ENCODE data around the gene CDC14A.

CDC14A gene

GRCh38 chr1:100433563-100433962, 81.3 kb downstream of the CDC14A start:
- Histone ChIP-seq H3K4me2 (ENCODE audit: low read depth, low read length, poor library complexity, severe bottlenecking) (no peak overlapping the region), H3K27ac (ENCODE audit: low read depth, low read length) (no peak overlapping the region), H3F3A (ENCODE audit: insufficient read depth) (no peaks in the 10 kb centered on the region), H3K9me2 (replicated peaks; ENCODE audit: insufficient read depth, low read length) (no peaks in the 10 kb centered on the region), H3K36me3 (ENCODE audit: low read length) (no peaks in the 10 kb centered on the region), H3K27me3 (ENCODE audit: low read length) (no peaks in the 10 kb centered on the region), H3K9ac (ENCODE audit: low read length) (no peak overlapping the region), H3K79me2 (ENCODE audit: insufficient read depth, low read length) (no peaks in the 10 kb centered on the region), H3K4me3 (ENCODE audit: insufficient read depth, low read length, poor library complexity, severe bottlenecking) (no peak overlapping the region), H3K9me3 (ENCODE audit: insufficient read depth, low read length) (no peaks in the 10 kb centered on the region), H2AFZ (ENCODE audit: low read depth, low read length, severe bottlenecking) (no peak overlapping the region), H4K20me1 (ENCODE audit: low read depth, low read length) (no peaks in the 10 kb centered on the region)
- TF ChIP-seq, protein P1, sequence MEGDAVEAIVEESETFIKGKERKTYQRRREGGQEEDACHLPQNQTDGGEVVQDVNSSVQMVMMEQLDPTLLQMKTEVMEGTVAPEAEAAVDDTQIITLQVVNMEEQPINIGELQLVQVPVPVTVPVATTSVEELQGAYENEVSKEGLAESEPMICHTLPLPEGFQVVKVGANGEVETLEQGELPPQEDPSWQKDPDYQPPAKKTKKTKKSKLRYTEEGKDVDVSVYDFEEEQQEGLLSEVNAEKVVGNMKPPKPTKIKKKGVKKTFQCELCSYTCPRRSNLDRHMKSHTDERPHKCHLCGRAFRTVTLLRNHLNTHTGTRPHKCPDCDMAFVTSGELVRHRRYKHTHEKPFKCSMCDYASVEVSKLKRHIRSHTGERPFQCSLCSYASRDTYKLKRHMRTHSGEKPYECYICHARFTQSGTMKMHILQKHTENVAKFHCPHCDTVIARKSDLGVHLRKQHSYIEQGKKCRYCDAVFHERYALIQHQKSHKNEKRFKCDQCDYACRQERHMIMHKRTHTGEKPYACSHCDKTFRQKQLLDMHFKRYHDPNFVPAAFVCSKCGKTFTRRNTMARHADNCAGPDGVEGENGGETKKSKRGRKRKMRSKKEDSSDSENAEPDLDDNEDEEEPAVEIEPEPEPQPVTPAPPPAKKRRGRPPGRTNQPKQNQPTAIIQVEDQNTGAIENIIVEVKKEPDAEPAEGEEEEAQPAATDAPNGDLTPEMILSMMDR (IDR thresholded peaks at IDR 0.05; ENCODE audit: insufficient read depth, low read length, poor library complexity, severe bottlenecking): no peak
- TF ChIP-seq EZH2phosphoT487 (conservative IDR thresholded peaks at IDR 0.05; ENCODE audit: low read length): no peak

- Histone ChIP-seq H3K27me3 (ENCODE audit: low read length) (no peaks in the 10 kb centered on the region), H3K4me2 (ENCODE audit: low read depth, low read length, poor library complexity, severe bottlenecking) (no peak overlapping the region), H3K79me2 (ENCODE audit: insufficient read depth, low read length) (no peaks in the 10 kb centered on the region)
Measured at GRCh38 chr1:100434831-100435230, 82.5 kb downstream of the CDC14A start.

DNA sequence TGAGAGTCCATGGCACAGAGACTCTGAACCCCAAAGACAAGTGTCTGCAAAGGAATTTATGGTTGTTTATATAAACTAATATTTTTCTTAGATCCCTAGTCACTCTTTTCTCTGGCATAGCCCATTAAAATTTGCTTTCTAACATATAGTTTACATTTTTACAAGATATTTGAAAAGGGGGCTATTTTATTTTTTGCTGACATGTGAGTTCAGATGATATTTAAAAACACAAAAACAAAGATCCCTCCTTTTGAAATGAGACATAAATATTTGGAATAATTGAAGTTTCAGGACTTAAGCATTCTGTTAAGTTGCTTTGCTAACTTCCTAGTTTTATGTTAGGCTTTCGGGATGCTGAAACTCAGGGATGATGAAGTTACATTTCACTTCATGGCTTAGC, 86.1 kb downstream of the CDC14A start:
- Histone ChIP-seq H3K36me3 (ENCODE audit: low read length) (no peaks in the 10 kb centered on the region), H4K20me1 (ENCODE audit: low read depth, low read length) (no peaks in the 10 kb centered on the region), H3K27ac (ENCODE audit: low read depth, low read length) (no peak overlapping the region), H3K27me3 (ENCODE audit: low read length) (no peaks in the 10 kb centered on the region), H3K4me2 (ENCODE audit: low read depth, low read length, poor library complexity, severe bottlenecking) (no peak overlapping the region), H3K9me3 (ENCODE audit: insufficient read depth, low read length) (no peaks in the 10 kb centered on the region), H3K9ac (ENCODE audit: low read length) (no peak overlapping the region), H3K79me2 (ENCODE audit: insufficient read depth, low read length) (no peaks in the 10 kb centered on the region), H3F3A (ENCODE audit: insufficient read depth) (no peaks in the 10 kb centered on the region), H3K4me3 (ENCODE audit: insufficient read depth, low read length, poor library complexity, severe bottlenecking) (no peak overlapping the region), H2AFZ (ENCODE audit: low read depth, low read length, severe bottlenecking) (no peak overlapping the region), H3K9me2 (replicated peaks; ENCODE audit: insufficient read depth, low read length) (no peaks in the 10 kb centered on the region)
- TF ChIP-seq, protein P1 (IDR thresholded peaks at IDR 0.05; ENCODE audit: insufficient read depth, low read length, poor library complexity, severe bottlenecking): no peak
- no peak for TF ChIP-seq EZH2phosphoT487 (conservative IDR thresholded peaks at IDR 0.05; ENCODE audit: low read length)

More at GRCh38 chr1:100434831-100435230, 82.5 kb downstream of the CDC14A start:
- Histone ChIP-seq H3K9ac (ENCODE audit: low read length) (no peak overlapping the region), H3K9me3 (ENCODE audit: insufficient read depth, low read length) (no peaks in the 10 kb centered on the region), H4K20me1 (ENCODE audit: low read depth, low read length) (no peaks in the 10 kb centered on the region), H3K4me3 (ENCODE audit: insufficient read depth, low read length, poor library complexity, severe bottlenecking) (no peak overlapping the region), H3K9me2 (replicated peaks; ENCODE audit: insufficient read depth, low read length) (no peaks in the 10 kb centered on the region), H3K27ac (ENCODE audit: low read depth, low read length) (no peak overlapping the region), H3K36me3 (ENCODE audit: low read length) (no peaks in the 10 kb centered on the region), H3F3A (ENCODE audit: insufficient read depth) (no peaks in the 10 kb centered on the region), H2AFZ (ENCODE audit: low read depth, low read length, severe bottlenecking) (no peak overlapping the region)
- TF ChIP-seq, protein P1 (IDR thresholded peaks at IDR 0.05; ENCODE audit: insufficient read depth, low read length, poor library complexity, severe bottlenecking): no peak
- no peak for TF ChIP-seq EZH2phosphoT487 (conservative IDR thresholded peaks at IDR 0.05; ENCODE audit: low read length)
